M059J (cell line): ENCODE results near the gene PLXNC1. TPM values are rescaled to one million over a fixed set of nuclear protein-coding genes. Genes with fewer than 3 reads are reported as not detected.
A peak's percentile ranks its signal among the peaks of the same experiment; 100 is the strongest.

Experiments used
- DNase-seq: peaks from one replicate; pipeline ENCODE4 v3.0.0-alpha.2; 2012; ENCODE audit warnings: low read depth
- total RNA-seq: library from RNA; depleted of rRNA; stranded (reverse); fragments of >200 nt; shearing (Covaris generic); gene quantifications from 2 replicates; pipeline ENCODE4 v1.2.3, GENCODE V29; 2014

PLXNC1 gene
- total RNA-seq, 1 experiment from 2014 or later: 3.4 TPM

GRCh38 chr12:94180558-94181296 lies 32.4 kb downstream of the PLXNC1 start:
- DNase-seq: no peak

GRCh38 chr12:94182986-94183707 lies 34.8 kb downstream of the PLXNC1 start:
- DNase-seq: no peak

- no peak for DNase-seq
These were observed 35.5 kb downstream of the PLXNC1 start for GRCh38 chr12:94183708-94184379.

DNA sequence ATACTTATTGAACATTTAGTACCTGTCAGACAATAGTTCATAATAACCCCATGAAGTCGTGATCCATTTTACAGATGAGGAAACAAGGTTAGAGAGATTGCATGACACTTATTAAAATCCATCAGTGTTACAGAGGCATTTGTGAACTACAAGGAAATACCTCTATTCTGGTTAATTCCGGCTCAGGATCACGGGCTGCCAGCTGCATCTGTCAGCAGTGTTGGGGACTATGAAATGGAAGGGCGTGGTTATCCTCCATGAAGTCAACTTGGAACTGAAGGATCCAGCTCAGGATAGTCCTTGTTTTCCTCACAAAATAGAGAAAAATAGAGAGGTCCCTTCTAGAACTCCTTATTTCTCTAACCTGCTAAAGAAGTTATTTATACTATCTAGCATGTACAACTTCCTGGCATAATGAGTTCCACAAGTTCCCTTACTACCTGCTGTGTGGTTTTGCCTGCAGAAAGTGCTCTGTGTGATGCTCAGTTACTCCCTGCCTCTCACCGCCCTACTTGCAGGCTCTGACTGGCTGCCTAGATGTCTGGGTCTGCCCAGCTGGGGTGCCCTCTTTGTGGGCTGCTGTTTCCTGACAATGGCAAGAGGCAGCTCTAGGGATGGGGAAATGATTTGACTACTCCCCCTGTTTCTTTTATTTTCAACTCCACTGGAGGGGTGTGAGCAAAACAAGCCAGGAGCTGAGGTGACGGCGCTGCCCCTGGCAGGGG lies 36.8 kb downstream of the PLXNC1 start:
- no peak for DNase-seq

DNA sequence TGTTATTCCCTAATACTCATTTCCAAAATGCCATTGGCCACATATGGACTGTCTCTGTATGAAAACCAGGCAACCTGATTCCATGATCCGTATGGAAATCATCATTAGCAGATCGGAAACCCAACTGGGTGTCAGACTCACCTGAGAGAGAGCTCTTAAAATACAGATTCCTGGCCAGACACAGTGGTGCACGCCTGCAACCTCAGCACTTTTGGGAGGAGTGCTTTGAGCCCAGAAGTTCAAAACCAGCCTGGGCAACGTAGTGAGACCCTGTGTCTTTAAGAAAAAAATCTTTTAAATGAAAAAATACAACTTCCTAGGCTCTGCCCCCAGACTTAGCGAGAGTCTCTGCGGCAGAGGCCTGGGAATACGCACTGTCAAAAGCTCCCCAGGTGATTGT lies 37.4 kb downstream of the PLXNC1 start:
- DNase-seq: no peak

DNA sequence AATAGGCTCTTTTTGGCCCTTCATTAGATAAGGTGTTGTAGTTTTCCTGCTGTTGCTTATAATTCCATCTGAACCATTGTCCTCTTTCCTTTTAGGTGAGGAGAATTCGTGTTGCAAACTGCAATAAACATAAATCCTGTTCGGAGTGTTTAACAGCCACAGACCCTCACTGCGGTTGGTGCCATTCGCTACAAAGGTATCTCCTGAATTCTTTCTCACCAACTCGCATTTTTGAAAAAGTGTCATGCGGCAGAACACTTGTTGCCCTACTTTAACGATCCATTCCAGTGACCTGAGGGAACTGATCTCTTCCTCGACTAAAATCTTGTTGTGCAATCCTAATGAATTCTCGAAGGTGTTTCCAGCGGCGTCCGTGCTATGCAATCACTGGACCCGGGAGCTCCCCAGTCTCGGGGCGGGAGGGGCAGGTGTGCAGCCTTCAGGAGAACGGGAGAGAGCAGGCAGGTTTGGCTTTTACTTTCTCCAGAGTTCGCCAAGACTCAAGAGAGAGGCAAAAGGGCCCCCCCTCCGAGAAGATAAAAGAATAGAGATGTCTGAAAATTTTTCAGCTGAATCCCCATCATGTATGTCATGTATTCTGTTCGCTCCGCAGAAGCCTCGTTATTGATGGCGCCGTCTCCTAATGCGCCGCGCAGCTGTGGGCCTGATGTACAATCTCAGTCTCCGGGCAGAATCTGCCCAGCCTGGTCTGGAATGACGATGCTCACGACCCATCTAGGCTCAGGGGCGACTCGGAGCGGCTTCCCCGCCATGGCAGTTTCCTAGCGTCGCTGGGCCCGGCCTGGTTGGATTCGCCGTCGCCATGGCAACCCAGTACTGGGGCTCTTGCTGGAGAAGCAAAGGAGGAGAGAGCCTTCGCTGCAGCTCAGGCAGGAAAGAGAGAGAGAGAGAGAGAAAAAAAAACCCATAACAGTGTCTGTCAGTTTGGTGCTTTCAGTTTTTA lies 38.2 kb downstream of the PLXNC1 start:
- DNase-seq: peak; percentile 62

GRCh38 chr12:94187361-94187760 lies 39.0 kb downstream of the PLXNC1 start:
- no peak for DNase-seq

GRCh38 chr12:94190623-94191022 lies 42.2 kb downstream of the PLXNC1 start:
- peak; percentile 36 for DNase-seq

GRCh38 chr12:94191023-94191422 lies 42.6 kb downstream of the PLXNC1 start:
- no peak for DNase-seq

DNA sequence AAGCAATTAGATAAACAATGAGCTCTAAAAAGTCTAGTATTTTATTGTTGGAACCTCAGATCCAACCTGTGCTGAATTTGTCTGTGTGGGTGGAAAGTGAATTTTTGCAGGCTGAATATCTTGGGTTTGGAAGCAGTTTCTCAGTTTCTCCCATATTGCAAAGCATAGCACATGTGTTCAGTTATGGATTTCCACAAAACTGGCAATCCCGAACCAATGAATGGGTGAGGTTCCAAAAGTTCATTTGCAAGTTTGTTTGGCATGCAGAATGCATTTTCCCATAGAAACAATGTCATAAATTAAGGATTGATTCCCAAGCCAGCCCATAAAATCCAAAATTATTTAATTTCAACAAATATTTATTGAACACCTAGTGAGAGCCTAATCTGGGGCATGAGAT lies 43.4 kb downstream of the PLXNC1 start:
- DNase-seq: no peak

GRCh38 chr12:94192506-94192905 lies 44.1 kb downstream of the PLXNC1 start:
- DNase-seq: no peak

DNA sequence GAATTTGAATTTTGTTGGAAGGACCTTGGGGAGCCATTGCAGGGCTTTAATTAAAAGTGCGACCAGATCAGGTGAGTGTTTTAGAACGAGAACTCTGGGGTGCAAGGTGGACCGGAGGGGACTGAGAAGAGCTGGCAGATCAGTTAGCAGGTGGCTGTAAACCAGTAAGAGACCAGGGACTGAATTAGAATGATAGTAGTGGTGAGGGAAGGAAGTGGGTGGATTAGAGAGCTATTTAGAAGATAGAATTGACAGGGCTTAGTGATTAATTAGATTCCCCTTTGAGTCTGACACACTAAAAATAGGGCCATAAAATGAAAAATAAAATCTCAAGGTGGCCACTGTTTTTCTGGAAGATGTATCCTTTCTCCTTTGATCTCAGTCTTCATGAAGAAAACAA lies 44.8 kb downstream of the PLXNC1 start:
- no peak for DNase-seq

- DNase-seq: no peak
These were observed 47.1 kb downstream of the PLXNC1 start for GRCh38 chr12:94195483-94195882.

- no peak for DNase-seq
These were observed 50.1 kb downstream of the PLXNC1 start for GRCh38 chr12:94198469-94198868.

GRCh38 chr12:94198872-94199271 lies 50.5 kb downstream of the PLXNC1 start:
- DNase-seq: no peak

- DNase-seq: no peak
These were observed 51.7 kb downstream of the PLXNC1 start for GRCh38 chr12:94200069-94200468.

DNA sequence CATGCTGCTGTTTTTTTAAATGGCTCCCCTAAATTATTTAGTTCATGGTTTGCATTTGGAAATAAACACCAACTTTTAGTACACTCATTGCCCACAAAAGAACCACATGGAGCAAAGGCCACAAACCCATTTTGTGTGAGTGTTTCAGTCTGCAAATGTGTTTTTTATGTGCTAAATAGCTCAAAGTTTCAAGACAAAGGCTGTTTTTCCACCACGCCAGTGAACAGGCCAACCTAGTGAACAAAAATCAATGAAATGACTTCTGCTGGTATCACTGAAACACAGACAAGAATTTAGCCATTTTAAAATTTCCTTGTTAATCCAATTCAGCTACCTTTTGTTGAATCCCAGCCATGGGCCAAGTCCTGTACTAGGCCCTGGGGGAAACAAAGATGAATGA lies 52.3 kb downstream of the PLXNC1 start:
- no peak for DNase-seq

GRCh38 chr12:94202245-94203180 lies 54.1 kb downstream of the PLXNC1 start:
- DNase-seq: no peak

- no peak for DNase-seq
These were observed 54.8 kb downstream of the PLXNC1 start for GRCh38 chr12:94203181-94203546.

- DNase-seq: no peak
These were observed 55.4 kb downstream of the PLXNC1 start for GRCh38 chr12:94203796-94204195.
